GM12874 (cell line): ENCODE measurements around the gene ELAVL1.

Experiments
- TF ChIP-seq, protein P1 (sequence below): IDR thresholded peaks from 2 replicates; pipeline ENCODE4 v1.5.1; 2011; ENCODE audit warnings: low read depth, mild to moderate bottlenecking, control low read depth, low read length, moderate library complexity; ENCODE audit not compliant: insufficient read depth

ELAVL1 gene

DNA sequence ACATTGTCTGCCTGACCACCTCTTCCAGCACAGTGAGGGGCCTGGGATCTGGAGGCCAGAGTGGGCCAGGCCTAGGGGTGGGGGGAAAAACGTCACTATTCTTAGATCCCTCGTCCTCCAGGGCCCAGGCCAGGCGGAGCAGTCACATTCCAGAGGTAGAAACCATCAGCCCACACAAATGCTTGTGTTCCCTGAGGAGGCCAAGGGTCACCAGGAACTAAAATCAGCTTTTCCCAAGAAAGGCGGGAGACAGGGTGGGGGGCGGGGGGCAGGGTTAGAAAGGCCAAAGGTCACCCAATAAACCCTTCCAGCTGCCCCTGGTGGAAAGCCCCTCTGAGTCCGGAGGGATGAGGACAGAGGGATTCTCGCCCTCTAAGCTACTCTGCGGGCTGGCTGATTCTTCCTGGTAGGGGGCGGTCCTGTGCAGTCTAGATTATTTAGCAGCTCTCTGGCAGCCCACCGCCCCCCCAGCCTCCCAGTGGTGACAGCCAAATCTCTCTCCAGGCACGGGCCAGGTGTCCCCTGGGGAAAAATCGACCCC, 23.6 kb upstream of the ELAVL1 start:
- TF ChIP-seq, protein P1, sequence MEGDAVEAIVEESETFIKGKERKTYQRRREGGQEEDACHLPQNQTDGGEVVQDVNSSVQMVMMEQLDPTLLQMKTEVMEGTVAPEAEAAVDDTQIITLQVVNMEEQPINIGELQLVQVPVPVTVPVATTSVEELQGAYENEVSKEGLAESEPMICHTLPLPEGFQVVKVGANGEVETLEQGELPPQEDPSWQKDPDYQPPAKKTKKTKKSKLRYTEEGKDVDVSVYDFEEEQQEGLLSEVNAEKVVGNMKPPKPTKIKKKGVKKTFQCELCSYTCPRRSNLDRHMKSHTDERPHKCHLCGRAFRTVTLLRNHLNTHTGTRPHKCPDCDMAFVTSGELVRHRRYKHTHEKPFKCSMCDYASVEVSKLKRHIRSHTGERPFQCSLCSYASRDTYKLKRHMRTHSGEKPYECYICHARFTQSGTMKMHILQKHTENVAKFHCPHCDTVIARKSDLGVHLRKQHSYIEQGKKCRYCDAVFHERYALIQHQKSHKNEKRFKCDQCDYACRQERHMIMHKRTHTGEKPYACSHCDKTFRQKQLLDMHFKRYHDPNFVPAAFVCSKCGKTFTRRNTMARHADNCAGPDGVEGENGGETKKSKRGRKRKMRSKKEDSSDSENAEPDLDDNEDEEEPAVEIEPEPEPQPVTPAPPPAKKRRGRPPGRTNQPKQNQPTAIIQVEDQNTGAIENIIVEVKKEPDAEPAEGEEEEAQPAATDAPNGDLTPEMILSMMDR: no peak

DNA sequence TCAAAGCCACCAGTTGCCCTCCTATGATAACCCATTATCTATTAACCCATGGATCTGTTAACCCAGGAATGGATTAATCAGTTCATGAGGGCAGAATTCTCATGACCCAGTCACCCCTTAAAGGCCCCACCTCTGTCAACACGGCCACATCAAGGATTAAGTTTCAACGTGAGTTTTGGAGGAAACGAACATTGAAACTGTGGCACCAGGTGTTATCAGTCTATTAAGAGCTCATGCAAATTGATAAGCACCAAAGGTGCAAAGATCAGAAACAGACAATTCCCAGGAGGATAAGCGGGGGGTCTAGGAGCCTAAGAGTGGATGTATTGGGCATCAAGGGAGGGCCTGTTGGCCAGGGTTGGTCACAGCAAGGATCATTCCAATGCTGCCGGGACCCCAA, 19.9 kb upstream of the ELAVL1 start:
- TF ChIP-seq, protein P1: no peak

DNA sequence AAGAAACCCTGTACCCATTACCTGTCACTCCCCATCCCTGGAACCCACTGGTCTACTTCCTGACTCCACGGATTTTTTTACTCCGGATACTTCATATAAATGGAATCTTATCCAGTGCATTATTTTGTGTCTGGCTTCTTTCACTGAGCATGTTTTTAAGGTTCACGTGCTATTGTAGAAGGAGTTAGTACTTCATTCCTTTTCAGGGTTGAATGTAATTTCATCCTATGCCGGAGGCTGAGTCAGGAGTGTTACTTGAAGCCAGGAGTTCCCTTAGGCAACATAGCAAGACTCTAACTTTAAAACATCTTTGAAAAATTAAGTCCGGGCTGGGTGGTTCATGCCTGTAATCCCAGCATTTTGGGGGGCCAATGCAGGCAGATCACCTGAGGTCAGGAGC, 17.9 kb upstream of the ELAVL1 start:
- TF ChIP-seq, protein P1: no peak

DNA sequence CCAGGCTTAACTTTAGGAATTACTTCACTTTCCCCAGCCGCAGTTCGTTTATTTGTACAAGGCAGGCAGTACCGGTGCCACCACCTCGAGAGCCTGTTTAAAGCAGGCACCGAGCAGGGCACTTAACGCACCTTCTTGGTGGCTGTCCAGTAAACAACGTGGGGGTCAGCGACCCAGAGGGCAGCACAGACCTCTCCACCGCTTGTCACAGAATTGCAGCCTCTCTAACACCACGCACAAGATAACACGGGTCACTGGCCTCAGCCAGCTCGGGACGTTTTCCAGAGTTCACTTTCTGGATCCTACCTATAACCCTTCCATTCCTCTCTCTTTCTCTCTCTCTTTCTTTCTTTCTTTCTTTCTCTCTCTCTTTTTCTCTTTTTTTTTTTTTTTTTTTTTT, 16.8 kb upstream of the ELAVL1 start:
- TF ChIP-seq, protein P1: no peak

DNA sequence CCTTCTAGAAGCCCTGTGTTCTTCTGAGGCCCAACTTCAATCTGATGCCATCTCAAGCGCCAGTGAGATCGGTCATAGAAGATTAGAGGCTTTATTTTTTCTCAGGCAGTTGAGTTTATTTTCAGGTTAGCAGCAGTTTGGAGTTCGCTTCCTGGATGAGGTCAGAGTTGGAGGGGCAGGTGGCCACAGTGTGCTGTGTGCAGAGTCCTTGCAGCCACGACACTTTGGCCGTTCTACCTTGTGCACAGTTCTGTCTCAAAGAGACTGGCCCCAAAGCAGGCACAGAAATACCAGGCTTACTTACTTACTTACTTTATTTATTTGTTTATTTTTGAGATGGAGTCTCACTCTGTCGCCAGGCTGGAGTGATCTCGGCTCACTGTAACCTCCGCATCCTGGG, 15.9 kb upstream of the ELAVL1 start:
- TF ChIP-seq, protein P1: no peak

DNA sequence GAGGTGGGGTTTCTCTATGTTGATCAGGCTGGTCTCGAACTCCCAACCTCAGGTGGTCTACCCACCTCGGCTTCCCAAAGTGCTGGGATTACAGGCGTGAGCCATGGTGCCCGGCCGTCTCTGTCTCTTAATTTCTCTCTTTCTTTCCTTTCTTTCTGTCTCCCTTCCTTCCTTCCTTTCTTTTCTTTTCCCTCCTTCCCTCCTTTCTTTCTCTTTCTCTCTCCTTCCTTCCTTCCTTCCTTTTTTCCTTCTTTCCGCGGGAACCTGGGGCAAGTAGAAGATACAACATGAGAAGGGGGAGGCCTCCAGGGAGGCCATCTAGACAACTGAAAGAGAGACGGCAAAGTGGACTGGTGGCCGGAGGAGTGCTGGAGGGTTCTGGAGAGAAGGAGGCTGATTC, 15.2 kb upstream of the ELAVL1 start:
- TF ChIP-seq, protein P1: no peak

DNA sequence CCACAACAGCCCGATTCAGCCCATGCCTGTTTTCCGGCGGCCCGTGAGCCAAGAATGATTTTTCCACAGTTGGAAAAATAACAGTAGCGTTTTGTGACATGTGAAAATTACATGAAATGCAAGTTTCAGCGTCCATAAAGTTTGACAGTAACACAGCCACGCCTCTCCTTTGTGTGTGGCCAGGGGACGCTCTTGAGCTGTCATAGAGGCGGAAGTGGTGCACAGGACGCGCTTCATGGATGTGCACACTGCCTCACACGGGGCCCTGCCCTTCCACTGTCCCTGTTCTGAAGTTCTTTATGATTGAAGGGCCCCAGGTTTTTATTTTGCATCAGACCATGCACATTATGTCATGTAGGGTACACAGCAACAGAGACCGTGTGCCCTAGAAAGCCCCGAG, 12.4 kb upstream of the ELAVL1 start:
- TF ChIP-seq, protein P1: peak; percentile 76
